DMS79 (cell line): ENCODE measurements around the gene SRM.
"Not testable (repeated sequence)": the region's sequence is repeated elsewhere in the genome, so short reads cannot be mapped to it uniquely, and the experiment has no call there.

Experiments used
- DNase-seq: peaks from one replicate; lab custom pipeline; 2025; lab: John Stamatoyannopoulos, UW

The SRM gene

DNA sequence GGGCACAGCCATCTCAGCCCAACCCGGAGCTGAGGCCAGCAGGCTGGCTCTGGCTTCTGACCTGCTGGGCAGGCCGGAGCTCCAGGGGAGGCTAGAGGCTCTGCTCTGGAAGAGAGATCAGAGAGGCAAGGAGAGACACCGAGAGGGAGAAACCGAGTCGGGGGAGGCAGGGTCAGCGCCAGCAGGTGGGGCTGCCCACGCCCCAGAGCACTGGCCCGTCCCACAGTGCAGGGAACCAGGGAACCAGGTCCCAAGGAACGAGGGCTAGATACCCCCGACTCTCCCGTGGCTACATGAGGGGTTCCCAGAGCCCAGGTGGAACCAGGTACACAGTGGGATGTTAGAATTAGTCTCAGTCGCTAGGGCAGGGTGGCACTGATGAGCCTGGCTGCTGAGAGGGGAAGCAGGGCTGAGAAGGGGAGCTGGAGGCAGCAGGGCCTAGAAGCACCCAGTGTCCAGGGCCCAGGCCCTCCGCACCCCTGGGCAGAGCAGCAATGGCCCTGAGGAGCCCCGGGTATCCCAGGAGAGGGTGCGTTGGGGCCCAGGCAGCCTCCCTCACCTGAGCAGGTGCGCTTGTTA lies 14.9 kb downstream of the SRM start:
- DNase-seq, result no peak

DNA sequence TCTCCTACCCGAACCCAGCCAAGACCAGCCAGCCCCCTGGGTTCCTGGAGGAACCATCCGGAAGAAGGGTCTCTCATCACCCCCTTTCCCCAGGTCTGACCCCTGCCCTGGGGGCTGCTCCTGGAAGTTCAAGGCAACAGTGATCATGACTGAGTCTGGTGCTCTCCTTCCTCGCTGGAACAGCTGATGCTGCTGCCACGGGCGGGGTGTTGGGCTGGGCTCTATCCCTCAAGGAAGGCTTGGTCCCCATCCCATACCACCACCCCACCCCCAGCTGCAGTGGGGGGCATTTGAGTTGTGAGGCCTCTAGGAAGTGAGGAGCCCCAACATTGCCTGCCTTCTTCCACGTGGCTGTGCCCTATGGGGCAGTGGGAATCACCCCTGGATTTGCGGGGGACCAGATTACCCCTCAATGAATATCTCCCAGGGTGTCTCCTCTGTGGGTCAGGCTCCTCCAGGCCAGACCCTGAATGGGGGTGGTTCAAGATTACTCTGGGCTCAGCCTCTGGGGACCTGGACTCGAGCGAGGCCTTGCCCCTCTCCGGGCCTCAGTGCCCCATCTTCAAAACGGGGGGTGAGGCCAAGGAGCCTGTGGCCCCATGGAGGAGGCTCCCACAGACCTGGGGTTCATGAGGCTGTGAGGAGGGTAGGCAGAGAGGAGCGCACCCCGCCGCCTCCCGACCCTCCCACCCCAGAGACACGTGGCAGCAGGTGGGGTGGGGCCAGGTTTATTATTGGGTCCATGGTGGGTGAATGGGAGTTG lies 15.6 kb downstream of the SRM start:
- no peak for DNase-seq

- no peak for DNase-seq
Observed at GRCh38 chr1:11042995-11043874, 16.6 kb downstream of the SRM start.

DNA sequence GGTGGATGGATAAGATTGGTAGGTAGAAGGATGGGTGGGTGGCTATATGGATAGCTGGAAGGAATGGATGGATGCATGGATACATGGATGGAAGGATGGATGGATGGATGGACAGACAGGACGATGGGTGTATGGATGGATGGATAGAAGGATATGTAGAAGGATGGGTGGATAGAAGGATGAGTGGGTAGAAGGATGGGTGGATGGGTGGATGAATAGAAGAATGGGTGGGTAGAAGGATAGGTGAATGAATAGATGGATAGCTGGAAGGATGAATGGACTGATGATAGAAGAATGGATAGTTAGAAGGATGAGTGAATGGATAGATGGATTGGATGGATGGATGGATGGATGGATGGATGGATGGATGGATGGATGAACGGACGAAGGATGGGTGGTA lies 17.8 kb downstream of the SRM start:
- no peak for DNase-seq

- no peak for DNase-seq
Observed at GRCh38 chr1:11041048-11041447, 18.8 kb downstream of the SRM start.

DNA sequence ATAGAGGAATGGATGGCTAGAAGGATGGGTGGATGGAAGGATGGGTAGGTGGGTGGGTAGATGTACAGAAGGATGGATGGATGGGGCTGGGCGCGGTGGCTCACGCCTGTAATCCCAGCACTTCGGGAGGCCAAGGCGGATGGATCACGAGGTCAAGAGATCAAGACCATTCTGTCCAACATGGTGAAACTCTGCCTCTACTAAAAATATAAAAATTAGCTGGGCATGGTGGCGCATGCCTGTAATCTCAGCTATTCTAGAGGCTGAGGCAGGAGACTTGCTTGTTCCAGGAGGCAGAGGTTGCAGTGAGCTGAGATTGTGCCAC lies 19.8 kb downstream of the SRM start:
- not testable (repeated sequence) for DNase-seq

GRCh38 chr1:11039351-11040104 lies 20.3 kb downstream of the SRM start:
- DNase-seq, result no peak

- peak; percentile 70 for DNase-seq
Observed at GRCh38 chr1:11037740-11038182, 22.1 kb downstream of the SRM start.

GRCh38 chr1:11037019-11037739 lies 22.6 kb downstream of the SRM start:
- DNase-seq, result not testable (repeated sequence)

- DNase-seq, result no peak
Observed at GRCh38 chr1:11031624-11032262, 28.1 kb downstream of the SRM start.

DNA sequence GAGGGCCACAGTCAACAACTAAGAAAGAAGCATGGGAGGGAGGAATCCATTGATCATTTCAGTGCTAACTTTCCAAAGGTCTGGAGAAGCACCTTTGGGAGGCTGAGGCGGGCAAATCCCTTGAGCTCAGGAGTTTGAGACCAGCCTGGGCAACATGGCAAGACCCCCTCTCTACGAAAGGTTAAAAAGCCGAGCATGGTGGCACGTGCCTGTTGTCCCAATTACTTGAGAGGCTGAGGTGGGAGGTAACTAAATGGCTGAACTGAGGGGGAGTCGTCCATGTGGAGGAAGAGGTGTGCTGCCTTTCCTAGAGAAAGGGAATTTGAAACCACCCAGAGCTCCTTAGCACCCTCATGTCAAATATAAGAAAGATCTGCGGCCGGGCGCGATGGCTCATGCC lies 29.0 kb downstream of the SRM start:
- no peak for DNase-seq

DNA sequence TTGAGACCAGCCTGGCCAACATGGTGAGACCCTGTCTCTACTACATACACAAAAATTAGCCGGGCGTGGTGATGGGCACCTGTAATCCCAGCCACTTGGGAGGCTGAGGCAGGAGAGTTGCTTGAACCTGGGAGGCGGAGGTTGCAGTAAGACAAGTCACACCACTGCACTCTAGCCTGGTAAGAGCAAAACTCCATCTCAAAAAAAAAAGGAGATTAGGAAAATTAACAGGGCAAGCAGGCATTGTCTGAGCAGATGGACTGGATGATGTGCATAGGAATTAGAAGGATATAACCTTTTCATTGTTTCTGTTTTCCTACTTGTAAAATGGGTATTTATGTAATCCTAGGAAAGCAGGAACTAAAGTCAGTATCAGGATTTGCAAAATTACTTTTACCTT lies 31.8 kb downstream of the SRM start:
- no peak for DNase-seq

GRCh38 chr1:11027316-11027715 lies 32.5 kb downstream of the SRM start:
- no peak for DNase-seq

DNA sequence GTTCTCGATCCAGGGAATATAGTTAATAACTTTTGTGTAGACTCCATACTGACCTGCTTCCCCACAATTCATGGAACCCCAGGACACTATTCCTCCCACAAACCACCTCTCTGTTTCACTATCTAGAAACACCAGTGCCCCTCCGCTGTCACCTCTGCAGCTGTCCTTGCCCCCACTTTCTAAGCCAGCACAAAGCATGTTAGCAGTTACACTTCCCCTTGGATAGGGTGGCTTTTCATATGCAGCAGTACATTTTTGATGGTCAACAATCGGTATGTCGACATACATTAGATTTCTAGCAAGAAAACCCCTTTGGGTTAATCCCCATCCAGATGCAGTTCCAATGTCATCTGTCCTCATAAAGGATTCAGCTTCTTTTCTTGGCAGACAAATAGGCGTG lies 32.9 kb downstream of the SRM start:
- DNase-seq, result no peak

GRCh38 chr1:11026052-11026451 lies 33.8 kb downstream of the SRM start:
- DNase-seq, result no peak

DNA sequence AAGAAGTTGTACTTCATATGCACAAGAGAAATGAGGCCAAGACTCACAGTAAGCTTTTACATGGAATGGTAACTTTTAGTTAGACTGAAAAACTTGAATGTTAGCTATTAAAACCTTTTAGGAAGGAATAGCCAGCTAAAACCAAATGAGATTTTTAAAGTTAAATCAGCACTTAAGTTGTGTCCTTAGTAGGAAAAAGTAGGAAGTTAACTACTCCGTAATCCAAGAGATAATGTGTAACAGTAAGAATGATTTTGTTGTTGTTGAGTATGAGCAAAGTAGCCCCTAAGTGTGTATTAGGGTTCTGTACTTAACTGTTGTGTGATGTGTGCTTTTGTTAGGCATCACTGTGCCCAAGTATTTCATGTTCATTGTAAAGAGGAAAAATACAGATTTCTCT lies 34.2 kb downstream of the SRM start:
- no peak for DNase-seq

DNA sequence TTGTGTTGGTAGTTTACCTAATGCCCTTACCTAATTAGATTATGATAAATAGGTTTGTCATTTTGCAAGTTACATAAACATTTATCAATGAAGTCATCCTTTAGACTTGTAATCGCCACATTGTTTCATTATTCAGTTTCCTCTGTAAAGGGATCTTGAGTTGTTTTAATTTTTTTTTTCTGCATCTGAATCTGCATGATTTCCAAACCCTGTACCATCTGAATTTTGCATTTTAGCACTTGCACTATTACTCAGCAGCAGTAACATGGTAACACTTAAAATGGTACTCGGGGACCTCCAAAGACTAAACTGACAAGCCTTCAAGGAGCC lies 35.0 kb downstream of the SRM start:
- no peak for DNase-seq

- no peak for DNase-seq
Observed at GRCh38 chr1:11024154-11024873, 35.5 kb downstream of the SRM start.

DNA sequence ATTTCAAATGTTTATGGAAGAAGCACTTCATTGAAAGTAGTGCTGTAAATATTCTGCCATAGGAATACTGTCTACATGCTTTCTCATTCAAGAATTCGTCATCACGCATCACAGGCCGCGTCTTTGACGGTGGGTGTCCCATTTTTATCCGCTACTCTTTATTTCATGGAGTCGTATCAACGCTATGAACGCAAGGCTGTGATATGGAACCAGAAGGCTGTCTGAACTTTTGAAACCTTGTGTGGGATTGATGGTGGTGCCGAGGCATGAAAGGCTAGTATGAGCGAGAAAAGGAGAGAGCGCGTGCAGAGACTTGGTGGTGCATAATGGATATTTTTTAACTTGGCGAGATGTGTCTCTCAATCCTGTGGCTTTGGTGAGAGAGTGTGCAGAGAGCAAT lies 36.6 kb downstream of the SRM start:
- DNase-seq, result no peak

DNA sequence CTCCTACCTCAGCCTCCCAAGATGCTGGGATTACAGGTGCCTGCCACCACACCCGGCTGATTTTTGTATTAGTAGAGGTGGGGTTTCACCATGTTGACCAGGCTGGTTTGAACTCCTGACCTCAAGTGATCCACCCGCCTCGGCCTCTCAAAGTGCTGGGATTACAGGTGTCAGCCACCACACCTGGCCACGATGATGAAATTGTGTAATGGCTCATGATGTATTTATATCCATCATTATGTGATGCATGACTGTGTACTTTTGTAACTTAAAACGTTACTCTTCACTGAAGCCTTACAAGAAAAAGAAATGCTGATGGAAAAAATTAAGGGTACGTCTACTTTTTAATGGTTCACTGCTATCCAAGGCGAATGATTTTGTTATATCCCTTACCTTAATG lies 39.8 kb downstream of the SRM start:
- DNase-seq, result no peak

DNA sequence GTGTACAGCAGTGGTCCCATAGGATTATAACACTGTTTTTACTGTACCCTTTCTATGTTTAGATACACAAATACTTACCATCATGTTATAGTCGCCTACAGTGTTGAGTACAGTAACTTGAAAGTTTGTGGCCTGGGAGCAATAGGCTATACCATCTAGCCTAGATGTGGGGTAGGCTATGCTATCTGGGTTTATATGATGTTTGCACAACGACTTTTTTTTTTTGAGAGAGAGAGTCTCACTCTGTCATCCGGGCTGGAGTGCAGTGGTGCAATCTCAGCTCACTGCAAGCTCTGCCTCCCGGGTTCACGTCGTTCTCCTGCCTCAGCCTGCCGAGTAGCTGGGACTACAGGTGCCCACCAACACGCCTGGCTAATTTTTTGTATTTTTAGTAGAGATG lies 40.5 kb downstream of the SRM start:
- DNase-seq, result not testable (repeated sequence)
